ENCODE results near the gene CPHXL2.

DNA sequence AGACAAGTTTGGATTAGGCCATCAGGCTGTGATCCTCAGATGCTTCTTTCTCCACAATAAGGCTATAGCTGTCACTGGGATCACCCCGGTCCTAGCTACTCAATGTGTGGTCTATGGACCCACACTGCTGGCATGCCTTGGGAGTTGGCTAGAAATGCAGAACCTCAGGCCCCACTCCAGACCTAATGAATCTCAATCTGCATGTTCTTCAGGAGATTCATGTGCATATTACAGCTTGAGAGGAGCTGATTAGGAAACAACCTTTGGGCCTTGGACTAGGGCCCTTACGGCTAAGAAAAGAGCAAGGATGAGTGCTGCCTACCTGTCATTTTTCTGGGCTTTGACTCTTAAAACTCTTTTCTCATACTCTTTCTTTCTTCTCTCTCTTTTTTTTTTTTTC lies 61.2 kb downstream of the CPHXL2 start:
- TF ChIP-seq, protein P1, sequence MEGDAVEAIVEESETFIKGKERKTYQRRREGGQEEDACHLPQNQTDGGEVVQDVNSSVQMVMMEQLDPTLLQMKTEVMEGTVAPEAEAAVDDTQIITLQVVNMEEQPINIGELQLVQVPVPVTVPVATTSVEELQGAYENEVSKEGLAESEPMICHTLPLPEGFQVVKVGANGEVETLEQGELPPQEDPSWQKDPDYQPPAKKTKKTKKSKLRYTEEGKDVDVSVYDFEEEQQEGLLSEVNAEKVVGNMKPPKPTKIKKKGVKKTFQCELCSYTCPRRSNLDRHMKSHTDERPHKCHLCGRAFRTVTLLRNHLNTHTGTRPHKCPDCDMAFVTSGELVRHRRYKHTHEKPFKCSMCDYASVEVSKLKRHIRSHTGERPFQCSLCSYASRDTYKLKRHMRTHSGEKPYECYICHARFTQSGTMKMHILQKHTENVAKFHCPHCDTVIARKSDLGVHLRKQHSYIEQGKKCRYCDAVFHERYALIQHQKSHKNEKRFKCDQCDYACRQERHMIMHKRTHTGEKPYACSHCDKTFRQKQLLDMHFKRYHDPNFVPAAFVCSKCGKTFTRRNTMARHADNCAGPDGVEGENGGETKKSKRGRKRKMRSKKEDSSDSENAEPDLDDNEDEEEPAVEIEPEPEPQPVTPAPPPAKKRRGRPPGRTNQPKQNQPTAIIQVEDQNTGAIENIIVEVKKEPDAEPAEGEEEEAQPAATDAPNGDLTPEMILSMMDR (IDR thresholded peaks at IDR 0.05; ENCODE audit: low read length) = no peak
- no peak for TF ChIP-seq EZH2phosphoT487 (IDR thresholded peaks at IDR 0.05; ENCODE audit: low read length)

All from MM.1S (cell line).